PC-3 (cell line): ENCODE measurements around the gene SLC34A3. TPM values are rescaled to one million over a fixed set of nuclear protein-coding genes. Genes with fewer than 3 reads are reported as not detected.

Experiments used
- ATAC-seq: fragments of 200-7000 bp; cut with Tn5 transposase; 2 replicates; pipeline ENCODE4 v1.9.1; 2020; ENCODE audit warnings: mild to moderate bottlenecking, moderate library complexity
- BruUV-seq: library from RNA; stranded (reverse); fragments of 400-500 nt; replicated peaks from 2 replicates; lab custom pipeline; 2021; lab: Mats Ljungman, UMichigan
- CTCF ChIA-PET: fragments of 300-600 bp; sonication (Branson Sonifier 250); formaldehyde crosslinking; loops from one replicate; lab custom pipeline; 2022; ENCODE audit warnings: antibody characterized with exemption; lab: Charles Lee
- POLR2A ChIA-PET: fragments of 300-600 bp; sonication (Branson Sonifier 250); formaldehyde crosslinking; loops from one replicate; lab custom pipeline; 2022; ENCODE audit warnings: antibody characterized with exemption; ENCODE audit not compliant: unreplicated experiment; lab: Charles Lee
- DNase-seq: peaks from one replicate; pipeline ENCODE4 v3.0.0-alpha.2; 2015
- H2AFZ ChIP-seq: fragments of 300-600 bp; sonication (generic); 2 replicates; pipeline ENCODE4 v1.6.0; 2016; ENCODE audit warnings: antibody characterized with exemption, low read length
- H3F3A ChIP-seq: fragments of 300-600 bp; sonication (generic); one replicate; pipeline ENCODE4 v1.6.0; 2017; ENCODE audit warnings: antibody characterized with exemption, low read length, control low read depth, mild to moderate bottlenecking; ENCODE audit not compliant: unreplicated experiment
- H3K27ac ChIP-seq: fragments of 300-600 bp; sonication (generic); 2 replicates; pipeline ENCODE4 v1.5.1; 2016; ENCODE audit warnings: mild to moderate bottlenecking, low read length
- H3K27me3 ChIP-seq: fragments of 300-600 bp; sonication (generic); 2 replicates; pipeline ENCODE4 v1.6.1; 2016; ENCODE audit warnings: low read length, mixed read lengths
- H3K36me3 ChIP-seq: fragments of 300-600 bp; sonication (generic); 2 replicates; pipeline ENCODE4 v1.6.1; 2016; ENCODE audit warnings: low read depth, mixed run types, low read length, mixed read lengths
- H3K4me1 ChIP-seq: fragments of 300-600 bp; sonication (generic); 2 replicates; pipeline ENCODE4 v1.5.1; 2016; ENCODE audit warnings: low read length; ENCODE audit not compliant: insufficient read depth
- H3K4me2 ChIP-seq: fragments of 300-600 bp; sonication (generic); 2 replicates; pipeline ENCODE4 v1.6.0; 2016; ENCODE audit warnings: low read length
- H3K4me3 ChIP-seq: fragments of 300-600 bp; sonication (generic); 2 replicates; pipeline ENCODE4 v1.5.1; 2016; ENCODE audit warnings: mild to moderate bottlenecking, low read length, mixed read lengths
- H3K79me2 ChIP-seq: fragments of 300-600 bp; sonication (generic); 2 replicates; pipeline ENCODE4 v1.6.1; 2017; ENCODE audit warnings: low read length, mixed read lengths
- H3K9ac ChIP-seq: fragments of 300-600 bp; sonication (generic); 2 replicates; pipeline ENCODE4 v1.6.0; 2016; ENCODE audit warnings: mild to moderate bottlenecking, low read length
- H3K9me2 ChIP-seq: fragments of 300-600 bp; sonication (generic); replicated peaks from 2 replicates; pipeline ENCODE4 v1.6.1; 2016; ENCODE audit warnings: mixed run types, low read length, mixed read lengths
- H3K9me3 ChIP-seq: fragments of 300-600 bp; sonication (generic); 2 replicates; pipeline ENCODE4 v1.6.1; 2016; ENCODE audit warnings: low read length, mixed read lengths
- H4K20me1 ChIP-seq: fragments of 300-600 bp; sonication (generic); 2 replicates; pipeline ENCODE4 v1.6.1; 2016; ENCODE audit warnings: low read length, mixed read lengths
- CTCF ChIP-seq: fragments of 300-600 bp; sonication (generic); conservative IDR thresholded peaks from 2 replicates; pipeline ENCODE4 v1.5.1; 2017; ENCODE audit warnings: antibody characterized with exemption, low read depth, mild to moderate bottlenecking, low read length
- EZH2 ChIP-seq: fragments of 300-600 bp; sonication (generic); IDR thresholded peaks from one replicate; pipeline ENCODE4 v1.6.1; 2017; ENCODE audit warnings: antibody characterized with exemption, mild to moderate bottlenecking, low read length; ENCODE audit not compliant: unreplicated experiment
- EZH2phosphoT487 ChIP-seq: fragments of 300-600 bp; sonication (generic); IDR thresholded peaks from 2 replicates; pipeline ENCODE4 v1.6.1; 2018; ENCODE audit warnings: mild to moderate bottlenecking, antibody characterized with exemption, low read length, borderline replicate concordance
- intact Hi-C: fragments of 100-400 bp; cut with micrococcal nuclease; formaldehyde crosslinking; loops from 2 replicates; pipeline ENCODE4 v1.9.0; 2023
- total RNA-seq: library from RNA; depleted of rRNA; stranded (reverse); fragments of >200 nt; gene quantifications from 2 replicates; pipeline ENCODE4 v1.2.3, GENCODE V29; 2014

The SLC34A3 gene
- total RNA-seq, 1 experiment from 2014 or later, result 1.5 TPM

GRCh38 chr9:137270929-137271695 is 40.4 kb downstream of the SLC34A3 start:
- Histone ChIP-seq H3F3A (no peaks in the 10 kb centered on the region), H3K79me2 (no peaks in the 10 kb centered on the region), H3K27ac (no peak overlapping the region), H3K4me3 (no peak overlapping the region), H3K9me3 (no peaks in the 10 kb centered on the region), H3K9me2 (no peaks in the 10 kb centered on the region), H3K27me3 (no peaks in the 10 kb centered on the region), H3K4me1 (0 out of 2 replicates have a peak, but pooled peaks cover under 1% of the 10 kb centered on the region), H3K4me2 (no peak overlapping the region), H3K36me3 (0 out of 2 replicates have a peak, but pooled peaks cover 2% of the 10 kb centered on the region), H2AFZ (no peak overlapping the region), H3K9ac (no peak overlapping the region), H4K20me1 (no peaks in the 10 kb centered on the region)
- no TSS peak for BruUV-seq
- ChIA-PET CTCF (no interaction called here), POLR2A (no interaction called here)
- TF ChIP-seq EZH2 (no peak), CTCF (no peak), EZH2phosphoT487 (no peak)
- intact Hi-C loops, result no loop called here
- ATAC-seq (no peak), DNase-seq (no peak)

GRCh38 chr9:137271696-137272076 is 41.0 kb downstream of the SLC34A3 start:
- Histone ChIP-seq H3K79me2 (no peaks in the 10 kb centered on the region), H3K9me3 (no peaks in the 10 kb centered on the region), H3K9me2 (no peaks in the 10 kb centered on the region), H3K27ac (no peak overlapping the region), H3F3A (no peaks in the 10 kb centered on the region), H3K4me3 (no peak overlapping the region), H3K27me3 (no peaks in the 10 kb centered on the region), H3K4me2 (no peak overlapping the region), H3K36me3 (no peaks in the 10 kb centered on the region), H2AFZ (no peak overlapping the region), H4K20me1 (no peaks in the 10 kb centered on the region), H3K9ac (no peak overlapping the region), H3K4me1 (peaks cover 6% of the 10 kb centered on the region)
- no TSS peak for BruUV-seq
- CTCF ChIA-PET, result no interaction called here
- ATAC-seq (no peak), DNase-seq (no peak)
- intact Hi-C loops, result no loop called here
- POLR2A ChIA-PET, result no interaction called here
- no peak for TF ChIP-seq CTCF
- TF ChIP-seq EZH2phosphoT487, result no peak
- TF ChIP-seq EZH2, result no peak
